ENCODE measurements around the gene CFAP53. TPM values are rescaled to one million over a fixed set of nuclear protein-coding genes. Genes with fewer than 3 reads are reported as not detected.

CFAP53 gene
- 0.34 TPM in 1 of 2 replicates, not detected in the other for total RNA-seq (2014; rRNA removed; shearing (Covaris generic); ENCODE audit: low replicate concordance)

DNA sequence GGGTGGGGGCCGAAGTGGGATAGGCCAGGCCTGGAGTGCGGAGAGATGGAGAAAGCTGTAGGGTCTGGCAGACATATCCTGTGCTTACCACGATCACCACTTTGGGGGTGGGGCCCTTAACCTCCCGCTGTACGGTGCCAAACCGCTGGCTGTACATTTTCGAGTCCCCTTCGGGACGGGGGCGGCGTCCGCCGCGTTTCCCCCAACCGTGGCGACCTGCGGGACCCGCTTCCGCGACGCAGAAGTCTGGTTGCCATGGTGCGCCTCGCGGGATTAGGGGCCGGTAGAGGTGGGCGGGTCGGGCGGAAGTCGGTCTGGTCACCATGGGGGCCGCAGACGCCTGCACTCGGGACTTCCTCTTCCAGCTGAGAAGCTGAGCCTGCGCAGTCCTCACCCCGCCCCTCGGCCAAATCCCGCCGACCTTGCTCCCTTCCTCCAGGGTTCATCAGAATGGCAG lies at the start of gene CFAP53:
Gene CFAP53, minus strand, starts transcription at position 248 of the 457 bp plus-strand sequence. Its CDS starts 91 bp downstream, at position 157.
- H2AFZ ChIP-seq (ENCODE audit: low read length): peak within 1 kb of the TSS; percentile 79
- peak within 1 kb of the TSS; percentile 74 for H3K4me3 ChIP-seq (ENCODE audit: low read length)
- H3K9me2 ChIP-seq (replicated peaks; ENCODE audit: insufficient read depth, low read length): no peaks in the 10 kb centered on the region
- H3K4me2 ChIP-seq (ENCODE audit: low read depth, low read length, poor library complexity, severe bottlenecking): peak within 1 kb of the TSS; percentile 77
- H3K36me3 ChIP-seq (ENCODE audit: insufficient read depth, low read length): peaks cover 4% of the 10 kb centered on the region; the same call in 1 of the 2 replicates
- H3K9ac ChIP-seq (ENCODE audit: low read length): peak within 1 kb of the TSS; percentile 68
- no peaks in the 10 kb centered on the region for H3K79me2 ChIP-seq (ENCODE audit: low read length)
- no peaks in the 10 kb centered on the region for H4K20me1 ChIP-seq (ENCODE audit: insufficient read depth, low read depth, low read length)
- H3K27me3 ChIP-seq (ENCODE audit: low read length): no peaks in the 10 kb centered on the region
- peak within 1 kb of the TSS; percentile 34 for H3K27ac ChIP-seq (ENCODE audit: low read length)
- peaks cover 36% of the 10 kb centered on the region for H3K4me1 ChIP-seq (ENCODE audit: low read length)
- H3K9me3 ChIP-seq (ENCODE audit: low read length): no peaks in the 10 kb centered on the region
- DNase-seq: peak; percentile 97

GRCh38 chr18:50315100-50315871 lies 49.0 kb upstream of the CFAP53 start:
- Histone ChIP-seq H2AFZ (ENCODE audit: low read length) (peak overlapping the region; percentile 6; the same call in 1 of the 2 replicates), H3K9ac (ENCODE audit: low read length) (peak overlapping the region; percentile 42), H3K27ac (ENCODE audit: low read length) (peak overlapping the region; percentile 95), H3K4me3 (ENCODE audit: low read length) (peak overlapping the region; percentile 12; the same call in 1 of the 2 replicates), H3K9me2 (replicated peaks; ENCODE audit: insufficient read depth, low read length) (no peaks in the 10 kb centered on the region), H4K20me1 (ENCODE audit: insufficient read depth, low read depth, low read length) (no peaks in the 10 kb centered on the region), H3K36me3 (ENCODE audit: insufficient read depth, low read length) (no peaks in the 10 kb centered on the region), H3K4me2 (ENCODE audit: low read depth, low read length, poor library complexity, severe bottlenecking) (peak overlapping the region; percentile 58), H3K79me2 (ENCODE audit: low read length) (no peaks in the 10 kb centered on the region), H3K27me3 (ENCODE audit: low read length) (no peaks in the 10 kb centered on the region), H3K4me1 (ENCODE audit: low read length) (peaks cover 64% of the 10 kb centered on the region), H3K9me3 (ENCODE audit: low read length) (no peaks in the 10 kb centered on the region)
- DNase-seq: peak; percentile 82

DNA sequence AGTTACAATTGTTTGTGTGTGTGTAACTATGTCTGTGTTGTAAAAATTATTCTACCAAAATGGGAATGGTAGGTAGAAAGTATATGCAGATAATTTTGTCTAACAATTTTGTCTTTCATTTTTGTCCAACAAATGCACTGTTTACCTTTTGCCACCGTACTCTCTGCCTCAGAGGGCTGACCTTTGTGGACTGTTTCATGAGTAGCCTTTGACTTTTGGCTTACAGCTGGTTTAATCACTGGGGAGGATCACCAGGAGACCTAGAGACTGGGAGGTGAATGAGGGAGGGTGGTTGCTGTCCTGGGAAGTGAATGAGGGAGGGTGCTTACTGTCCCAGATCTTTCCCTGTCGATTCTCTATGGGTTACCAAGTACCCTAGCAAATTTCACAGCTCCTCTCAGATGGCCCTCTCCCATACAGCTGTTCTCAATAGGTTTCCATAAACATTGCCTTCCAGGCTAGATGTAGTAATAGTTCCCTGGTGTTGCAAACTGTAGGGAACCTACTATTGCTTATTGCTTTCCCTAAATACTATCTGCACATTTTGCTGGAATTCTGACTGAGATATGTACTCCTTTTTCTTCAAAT lies 47.7 kb upstream of the CFAP53 start:
- H3K9ac ChIP-seq (ENCODE audit: low read length): peak overlapping the region; percentile 29
- H3K36me3 ChIP-seq (ENCODE audit: insufficient read depth, low read length): no peaks in the 10 kb centered on the region
- H3K27me3 ChIP-seq (ENCODE audit: low read length): no peaks in the 10 kb centered on the region
- DNase-seq: no peak
- H3K4me3 ChIP-seq (ENCODE audit: low read length): peak overlapping the region; percentile 19; the same call in 1 of the 2 replicates
- H4K20me1 ChIP-seq (ENCODE audit: insufficient read depth, low read depth, low read length): no peaks in the 10 kb centered on the region
- peak overlapping the region; percentile 58 for H3K4me2 ChIP-seq (ENCODE audit: low read depth, low read length, poor library complexity, severe bottlenecking)
- peak overlapping the region; percentile 95 for H3K27ac ChIP-seq (ENCODE audit: low read length)
- H3K9me3 ChIP-seq (ENCODE audit: low read length): no peaks in the 10 kb centered on the region
- H2AFZ ChIP-seq (ENCODE audit: low read length): peak overlapping the region; percentile 33; the same call in 1 of the 2 replicates
- no peaks in the 10 kb centered on the region for H3K79me2 ChIP-seq (ENCODE audit: low read length)
- peaks cover 62% of the 10 kb centered on the region for H3K4me1 ChIP-seq (ENCODE audit: low read length)
- H3K9me2 ChIP-seq (replicated peaks; ENCODE audit: insufficient read depth, low read length): no peaks in the 10 kb centered on the region

GRCh38 chr18:50313031-50313607 lies 46.8 kb upstream of the CFAP53 start:
- Histone ChIP-seq H3K27ac (ENCODE audit: low read length) (peak overlapping the region; percentile 95), H3K27me3 (ENCODE audit: low read length) (no peaks in the 10 kb centered on the region), H2AFZ (ENCODE audit: low read length) (peak overlapping the region; percentile 63; the same call in 1 of the 2 replicates), H4K20me1 (ENCODE audit: insufficient read depth, low read depth, low read length) (no peaks in the 10 kb centered on the region), H3K4me3 (ENCODE audit: low read length) (peak overlapping the region; percentile 47; the same call in 1 of the 2 replicates), H3K9me3 (ENCODE audit: low read length) (no peaks in the 10 kb centered on the region), H3K79me2 (ENCODE audit: low read length) (no peaks in the 10 kb centered on the region), H3K4me2 (ENCODE audit: low read depth, low read length, poor library complexity, severe bottlenecking) (peak overlapping the region; percentile 64), H3K4me1 (ENCODE audit: low read length) (peaks cover 66% of the 10 kb centered on the region), H3K36me3 (ENCODE audit: insufficient read depth, low read length) (no peaks in the 10 kb centered on the region; the same call in 1 of the 2 replicates), H3K9ac (ENCODE audit: low read length) (peak overlapping the region; percentile 49), H3K9me2 (replicated peaks; ENCODE audit: insufficient read depth, low read length) (no peaks in the 10 kb centered on the region)
- DNase-seq: peak; percentile 59

- H4K20me1 ChIP-seq (ENCODE audit: insufficient read depth, low read depth, low read length): no peaks in the 10 kb centered on the region
- no peaks in the 10 kb centered on the region; the same call in 1 of the 2 replicates for H3K36me3 ChIP-seq (ENCODE audit: insufficient read depth, low read length)
- H3K79me2 ChIP-seq (ENCODE audit: low read length): no peaks in the 10 kb centered on the region
- H2AFZ ChIP-seq (ENCODE audit: low read length): peak overlapping the region; percentile 63; the same call in 1 of the 2 replicates
- H3K27ac ChIP-seq (ENCODE audit: low read length): peak overlapping the region; percentile 95
- peak overlapping the region; percentile 64 for H3K4me2 ChIP-seq (ENCODE audit: low read depth, low read length, poor library complexity, severe bottlenecking)
- H3K4me1 ChIP-seq (ENCODE audit: low read length): peaks cover 71% of the 10 kb centered on the region
- peak overlapping the region; percentile 45 for H3K9ac ChIP-seq (ENCODE audit: low read length)
- no peaks in the 10 kb centered on the region for H3K9me3 ChIP-seq (ENCODE audit: low read length)
- no peaks in the 10 kb centered on the region for H3K9me2 ChIP-seq (replicated peaks; ENCODE audit: insufficient read depth, low read length)
- no peaks in the 10 kb centered on the region for H3K27me3 ChIP-seq (ENCODE audit: low read length)
- DNase-seq: peak; percentile 83
- peak overlapping the region; percentile 47; the same call in 1 of the 2 replicates for H3K4me3 ChIP-seq (ENCODE audit: low read length)
Measured at GRCh38 chr18:50312296-50313030, 46.2 kb upstream of the CFAP53 start.

DNA sequence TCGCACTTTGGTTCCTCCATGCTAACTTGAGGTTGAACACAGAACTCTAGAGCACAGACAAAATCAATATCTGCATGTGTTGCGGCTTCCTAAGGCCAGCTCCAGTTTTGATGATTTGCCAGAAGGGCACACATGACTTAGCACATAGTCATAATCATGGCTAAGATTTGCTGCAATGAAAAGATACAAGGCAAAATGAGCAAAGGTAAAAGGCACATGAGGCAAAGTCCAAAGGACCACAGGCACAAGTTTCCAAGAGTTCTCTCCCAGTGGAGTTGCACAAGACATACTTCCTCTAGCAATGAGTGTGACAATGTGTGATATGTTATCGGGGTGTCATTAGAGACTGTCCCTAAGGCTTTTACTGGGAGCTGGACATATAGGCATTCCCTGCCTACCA lies 45.4 kb upstream of the CFAP53 start:
- Histone ChIP-seq H2AFZ (ENCODE audit: low read length) (no peak overlapping the region), H3K4me2 (ENCODE audit: low read depth, low read length, poor library complexity, severe bottlenecking) (peak overlapping the region; percentile 64), H3K27me3 (ENCODE audit: low read length) (no peaks in the 10 kb centered on the region)

DNA sequence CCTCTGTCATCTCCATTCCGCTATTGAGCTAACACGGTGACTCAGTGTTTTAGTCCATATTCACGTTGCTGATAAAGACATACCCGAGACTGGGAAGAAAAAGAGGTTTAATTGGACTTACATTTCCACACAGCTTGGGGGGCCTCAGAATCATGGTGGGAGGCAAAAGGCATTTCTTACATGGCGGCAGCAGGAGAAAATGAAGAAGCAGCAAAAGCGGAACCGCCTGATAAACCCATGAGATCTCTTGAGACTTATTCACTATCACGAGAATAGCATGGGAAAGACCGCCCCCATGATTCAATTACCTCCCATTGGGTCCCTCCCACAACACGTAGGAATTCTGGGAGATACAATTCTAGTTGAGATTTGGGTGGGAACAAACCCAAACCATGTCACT lies 43.8 kb upstream of the CFAP53 start:
- Histone ChIP-seq H2AFZ (ENCODE audit: low read length) (no peak overlapping the region), H3K9me2 (replicated peaks; ENCODE audit: insufficient read depth, low read length) (no peaks in the 10 kb centered on the region), H3K4me2 (ENCODE audit: low read depth, low read length, poor library complexity, severe bottlenecking) (peak overlapping the region; percentile 45), H3K9ac (ENCODE audit: low read length) (no peak overlapping the region), H3K36me3 (ENCODE audit: insufficient read depth, low read length) (peaks cover 2% of the 10 kb centered on the region; the same call in 1 of the 2 replicates), H3K4me3 (ENCODE audit: low read length) (peak overlapping the region; percentile 37; the same call in 1 of the 2 replicates), H4K20me1 (ENCODE audit: insufficient read depth, low read depth, low read length) (no peaks in the 10 kb centered on the region), H3K9me3 (ENCODE audit: low read length) (peaks cover 4% of the 10 kb centered on the region; the same call in 1 of the 2 replicates), H3K27ac (ENCODE audit: low read length) (no peak overlapping the region), H3K4me1 (ENCODE audit: low read length) (peaks cover 60% of the 10 kb centered on the region), H3K79me2 (ENCODE audit: low read length) (no peaks in the 10 kb centered on the region), H3K27me3 (ENCODE audit: low read length) (peaks cover 4% of the 10 kb centered on the region; the same call in 1 of the 2 replicates)
- DNase-seq: peak; percentile 56

More for the DNA sequence above, 45.4 kb upstream of the CFAP53 start:
- H3K9me2 ChIP-seq (replicated peaks; ENCODE audit: insufficient read depth, low read length): no peaks in the 10 kb centered on the region
- no peaks in the 10 kb centered on the region for H4K20me1 ChIP-seq (ENCODE audit: insufficient read depth, low read depth, low read length)
- no peak for DNase-seq
- no peaks in the 10 kb centered on the region for H3K79me2 ChIP-seq (ENCODE audit: low read length)
- H3K9me3 ChIP-seq (ENCODE audit: low read length): no peaks in the 10 kb centered on the region
- H3K9ac ChIP-seq (ENCODE audit: low read length): 0 out of 2 replicates have a peak overlapping the region, but pooled peaks have one; percentile 45
- H3K4me1 ChIP-seq (ENCODE audit: low read length): peaks cover 76% of the 10 kb centered on the region
- H3K4me3 ChIP-seq (ENCODE audit: low read length): no peak overlapping the region
- H3K27ac ChIP-seq (ENCODE audit: low read length): peak overlapping the region; percentile 95
- H3K36me3 ChIP-seq (ENCODE audit: insufficient read depth, low read length): no peaks in the 10 kb centered on the region; the same call in 1 of the 2 replicates
